GM12878 (cell line): Measurements from ENCODE around the gene SPSB2. TPM values are rescaled to one million over a fixed set of nuclear protein-coding genes. Genes with fewer than 3 reads are reported as not detected.

Experiments used
- CUX1 ChIP-seq: IDR thresholded peaks from 2 replicates; pipeline ENCODE4 v1.6.1; 2012; ENCODE audit warnings: improper control_type of control experiment, low read depth, low read length; ENCODE audit not compliant: insufficient replicate concordance
- ESRRA ChIP-seq: IDR thresholded peaks from 2 replicates; pipeline ENCODE4 v1.6.1; 2012; ENCODE audit warnings: mild to moderate bottlenecking, low read length, improper control_type of control experiment
- MYC ChIP-seq: IDR thresholded peaks from 2 replicates; pipeline ENCODE4 v1.6.1; 2011; ENCODE audit warnings: mild to moderate bottlenecking, low read length, moderate library complexity, inconsistent platforms; ENCODE audit not compliant: insufficient read depth, insufficient replicate concordance, insufficient read length, severe bottlenecking
- PAX5 ChIP-seq: IDR thresholded peaks from 2 replicates; pipeline ENCODE4 v1.6.1; 2011; ENCODE audit warnings: low read depth, low read length, borderline replicate concordance
- SIN3A ChIP-seq: IDR thresholded peaks from 2 replicates; pipeline ENCODE4 v1.6.1; 2012; ENCODE audit warnings: low read depth, low read length, improper control_type of control experiment
- SMAD5 ChIP-seq: IDR thresholded peaks from 2 replicates; pipeline ENCODE4 v1.6.1; 2016; ENCODE audit warnings: antibody characterized with exemption, low read depth
- ZSCAN29 ChIP-seq: fragments of 450-650 bp; IDR thresholded peaks from 2 replicates; pipeline ENCODE4 v1.6.1; 2017; ENCODE audit warnings: mild to moderate bottlenecking, moderate library complexity
- polyA plus RNA-seq, 11 experiments: library from polyadenylated mRNA; depleted of rRNA in 4 of 11; unstranded in 6 of 11; stranded (reverse) in 5 of 11; fragments of >200 nt; fragmentation: Nextera tagmentation in 4 of 11; fragmentation: Illumina TruSeq in 1 of 11; extraction: Ambion mirVana in 4 of 11; extraction: Trizol in 1 of 11; gene quantifications; 1 replicate in 1 of 11; 2 replicates in 10 of 11; pipeline versions ENCODE4 v1.2.1 to v1.2.3, GENCODE V29; 2011 to 2016; ENCODE audit warnings: inconsistent platforms in 2 of 11, missing spikeins in 2 of 11, low read depth in 1 of 11
- total RNA-seq, 4 experiments: library from RNA; depleted of rRNA in 3 of 4; stranded (reverse); fragments of >200 nt in 3 of 4; fragmentation: Illumina TruSeq in 1 of 4; extraction: Trizol in 1 of 4; gene quantifications; 2 replicates each; pipeline versions ENCODE4 v1.2.1 to v1.2.3, GENCODE V29; 2013 to 2021
- TF ChIP-seq, protein P1 (sequence below): fragments of 450-650 bp; formaldehyde crosslinking; IDR thresholded peaks from 2 replicates; pipeline ENCODE4 v1.4.0; 2020; ENCODE audit warnings: mild to moderate bottlenecking, moderate library complexity
- TF ChIP-seq, protein P2 (sequence below): fragments of 450-650 bp; formaldehyde crosslinking; IDR thresholded peaks from 2 replicates; pipeline ENCODE4 v1.4.0; 2022; ENCODE audit warnings: mild to moderate bottlenecking, moderate library complexity

Gene SPSB2
- total and polyA plus RNA-seq, 10 of the 15 experiments (the other 5 are each of a cell fraction or from before 2014, with no cell fraction given): 0.08 to 5.6 (median 2.7) TPM

GRCh38 chr12:6905414-6906040 is 32.4 kb upstream of the SPSB2 start (continued):
- TF ChIP-seq CUX1 (no peak), ESRRA (no peak), MYC (no peak), SMAD5 (no peak), PAX5 (no peak), ZSCAN29 (no peak), SIN3A (no peak)
- TF ChIP-seq, protein P1, sequence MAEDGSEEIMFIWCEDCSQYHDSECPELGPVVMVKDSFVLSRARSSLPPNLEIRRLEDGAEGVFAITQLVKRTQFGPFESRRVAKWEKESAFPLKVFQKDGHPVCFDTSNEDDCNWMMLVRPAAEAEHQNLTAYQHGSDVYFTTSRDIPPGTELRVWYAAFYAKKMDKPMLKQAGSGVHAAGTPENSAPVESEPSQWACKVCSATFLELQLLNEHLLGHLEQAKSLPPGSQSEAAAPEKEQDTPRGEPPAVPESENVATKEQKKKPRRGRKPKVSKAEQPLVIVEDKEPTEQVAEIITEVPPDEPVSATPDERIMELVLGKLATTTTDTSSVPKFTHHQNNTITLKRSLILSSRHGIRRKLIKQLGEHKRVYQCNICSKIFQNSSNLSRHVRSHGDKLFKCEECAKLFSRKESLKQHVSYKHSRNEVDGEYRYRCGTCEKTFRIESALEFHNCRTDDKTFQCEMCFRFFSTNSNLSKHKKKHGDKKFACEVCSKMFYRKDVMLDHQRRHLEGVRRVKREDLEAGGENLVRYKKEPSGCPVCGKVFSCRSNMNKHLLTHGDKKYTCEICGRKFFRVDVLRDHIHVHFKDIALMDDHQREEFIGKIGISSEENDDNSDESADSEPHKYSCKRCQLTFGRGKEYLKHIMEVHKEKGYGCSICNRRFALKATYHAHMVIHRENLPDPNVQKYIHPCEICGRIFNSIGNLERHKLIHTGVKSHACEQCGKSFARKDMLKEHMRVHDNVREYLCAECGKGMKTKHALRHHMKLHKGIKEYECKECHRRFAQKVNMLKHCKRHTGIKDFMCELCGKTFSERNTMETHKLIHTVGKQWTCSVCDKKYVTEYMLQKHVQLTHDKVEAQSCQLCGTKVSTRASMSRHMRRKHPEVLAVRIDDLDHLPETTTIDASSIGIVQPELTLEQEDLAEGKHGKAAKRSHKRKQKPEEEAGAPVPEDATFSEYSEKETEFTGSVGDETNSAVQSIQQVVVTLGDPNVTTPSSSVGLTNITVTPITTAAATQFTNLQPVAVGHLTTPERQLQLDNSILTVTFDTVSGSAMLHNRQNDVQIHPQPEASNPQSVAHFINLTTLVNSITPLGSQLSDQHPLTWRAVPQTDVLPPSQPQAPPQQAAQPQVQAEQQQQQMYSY: no peak
- TF ChIP-seq, protein P2, sequence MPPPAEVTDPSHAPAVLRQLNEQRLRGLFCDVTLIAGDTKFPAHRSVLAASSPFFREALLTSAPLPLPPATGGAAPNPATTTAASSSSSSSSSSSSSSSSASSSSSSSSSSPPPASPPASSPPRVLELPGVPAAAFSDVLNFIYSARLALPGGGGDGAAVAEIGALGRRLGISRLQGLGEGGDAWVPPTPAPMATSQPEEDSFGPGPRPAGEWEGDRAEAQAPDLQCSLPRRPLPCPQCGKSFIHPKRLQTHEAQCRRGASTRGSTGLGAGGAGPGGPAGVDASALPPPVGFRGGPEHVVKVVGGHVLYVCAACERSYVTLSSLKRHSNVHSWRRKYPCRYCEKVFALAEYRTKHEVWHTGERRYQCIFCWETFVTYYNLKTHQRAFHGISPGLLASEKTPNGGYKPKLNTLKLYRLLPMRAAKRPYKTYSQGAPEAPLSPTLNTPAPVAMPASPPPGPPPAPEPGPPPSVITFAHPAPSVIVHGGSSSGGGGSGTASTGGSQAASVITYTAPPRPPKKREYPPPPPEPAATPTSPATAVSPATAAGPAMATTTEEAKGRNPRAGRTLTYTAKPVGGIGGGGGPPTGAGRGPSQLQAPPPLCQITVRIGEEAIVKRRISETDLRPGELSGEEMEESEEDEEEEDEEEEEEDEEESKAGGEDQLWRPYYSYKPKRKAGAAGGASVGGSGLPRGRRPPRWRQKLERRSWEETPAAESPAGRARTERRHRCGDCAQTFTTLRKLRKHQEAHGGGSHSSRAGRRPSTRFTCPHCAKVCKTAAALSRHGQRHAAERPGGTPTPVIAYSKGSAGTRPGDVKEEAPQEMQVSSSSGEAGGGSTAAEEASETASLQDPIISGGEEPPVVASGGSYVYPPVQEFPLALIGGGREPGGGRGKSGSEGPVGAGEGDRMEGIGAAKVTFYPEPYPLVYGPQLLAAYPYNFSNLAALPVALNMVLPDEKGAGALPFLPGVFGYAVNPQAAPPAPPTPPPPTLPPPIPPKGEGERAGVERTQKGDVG (CRISPR knock-in tag): no peak
- TF ChIP-seq, all 136 proteins: peak for 0
